H9 (cell line): Measurements from ENCODE around the gene SZRD1. TPM values are rescaled to one million over a fixed set of nuclear protein-coding genes. Genes with fewer than 3 reads are reported as not detected.

ENCODE experiments used
- DNase-seq: peaks from one replicate; pipeline ENCODE4 v3.0.0-alpha.2; 2017
- H2AFZ ChIP-seq: one replicate; pipeline ENCODE4 v1.6.1; 2013; ENCODE audit warnings: mild to moderate bottlenecking, low read length, control low read depth, moderate library complexity
- H2AK5ac ChIP-seq: 2 replicates; pipeline ENCODE4 v1.6.1; 2013; ENCODE audit warnings: low read length, control low read depth, mixed read lengths; ENCODE audit not compliant: insufficient read length
- H2BK120ac ChIP-seq: one replicate; pipeline ENCODE4 v1.6.1; 2013; ENCODE audit warnings: low read depth, mild to moderate bottlenecking, low read length, control low read depth, inconsistent platforms; ENCODE audit not compliant: poor library complexity, severe bottlenecking
- H2BK12ac ChIP-seq: 2 replicates; pipeline ENCODE4 v1.6.1; 2013; ENCODE audit warnings: low read length, control low read depth, mixed read lengths, low read depth; ENCODE audit not compliant: insufficient read length
- H2BK15ac ChIP-seq: 2 replicates; pipeline ENCODE4 v1.6.1; 2013; ENCODE audit warnings: low read depth, low read length, control low read depth
- H2BK20ac ChIP-seq: one replicate; pipeline ENCODE4 v1.6.1; 2013; ENCODE audit warnings: low read depth, mild to moderate bottlenecking, low read length, control low read depth, inconsistent platforms; ENCODE audit not compliant: poor library complexity, severe bottlenecking
- H2BK5ac ChIP-seq: 2 replicates; pipeline ENCODE4 v1.6.1; 2013; ENCODE audit warnings: low read length, control low read depth, mixed read lengths; ENCODE audit not compliant: insufficient read length
- H3K14ac ChIP-seq: 2 replicates; pipeline ENCODE4 v1.6.1; 2013; ENCODE audit warnings: low read length, control low read depth; ENCODE audit not compliant: insufficient read depth
- H3K18ac ChIP-seq: 2 replicates; pipeline ENCODE4 v1.6.1; 2013; ENCODE audit warnings: low read depth, mild to moderate bottlenecking, mixed read lengths, low read length, control low read depth; ENCODE audit not compliant: insufficient read length
- H3K23ac ChIP-seq: 2 replicates; pipeline ENCODE4 v1.6.1; 2013; ENCODE audit warnings: low read length, control low read depth, mixed read lengths, low read depth; ENCODE audit not compliant: insufficient read length
- H3K23me2 ChIP-seq: 2 replicates; pipeline ENCODE4 v1.6.1; 2013; ENCODE audit warnings: low read depth, mild to moderate bottlenecking, mixed read lengths, low read length, control low read depth; ENCODE audit not compliant: insufficient read length, poor library complexity, severe bottlenecking
- H3K27ac ChIP-seq: 2 replicates; pipeline ENCODE4 v1.5.1; 2013; ENCODE audit warnings: low read length, control low read depth, mixed read lengths, low read depth; ENCODE audit not compliant: insufficient read length
- H3K27me3 ChIP-seq: 2 replicates; pipeline ENCODE4 v1.6.1; 2013; ENCODE audit warnings: low read length, control low read depth, inconsistent platforms; ENCODE audit not compliant: insufficient read depth
- H3K4ac ChIP-seq: 2 replicates; pipeline ENCODE4 v1.6.1; 2013; ENCODE audit warnings: low read depth, mild to moderate bottlenecking, control low read depth, inconsistent platforms, low read length, moderate library complexity
- H3K4me1 ChIP-seq: 2 replicates; pipeline ENCODE4 v1.6.1; 2013; ENCODE audit warnings: low read length, control low read depth, inconsistent platforms; ENCODE audit not compliant: insufficient read depth
- H3K4me2 ChIP-seq: 2 replicates; pipeline ENCODE4 v1.6.1; 2013; ENCODE audit warnings: low read length, control low read depth, mixed read lengths; ENCODE audit not compliant: insufficient read length, insufficient read depth
- H3K56ac ChIP-seq: 2 replicates; pipeline ENCODE4 v1.6.1; 2013; ENCODE audit warnings: low read depth, mild to moderate bottlenecking, mixed read lengths, low read length, control low read depth; ENCODE audit not compliant: insufficient read length
- H3K79me1 ChIP-seq: 2 replicates; pipeline ENCODE4 v1.6.1; 2013; ENCODE audit warnings: low read depth, mild to moderate bottlenecking, moderate library complexity, low read length, control low read depth, inconsistent platforms; ENCODE audit not compliant: insufficient read depth, poor library complexity, severe bottlenecking
- H3K79me2 ChIP-seq: 2 replicates; pipeline ENCODE4 v1.6.1; 2013; ENCODE audit warnings: low read length, control low read depth, inconsistent platforms; ENCODE audit not compliant: insufficient read depth
- H3K9ac ChIP-seq: 2 replicates; pipeline ENCODE4 v1.6.1; 2013; ENCODE audit warnings: low read length, control low read depth, mixed read lengths; ENCODE audit not compliant: insufficient read length; ENCODE audit errors: extremely low read depth
- H3K9me3 ChIP-seq: one replicate; pipeline ENCODE4 v1.6.1; 2013; ENCODE audit warnings: low read depth, low read length, inconsistent platforms; ENCODE audit not compliant: control insufficient read depth
- H3T11ph ChIP-seq: one replicate; pipeline ENCODE4 v1.6.1; 2013; ENCODE audit warnings: mild to moderate bottlenecking, low read length, control low read depth, inconsistent platforms
- H4K20me1 ChIP-seq: one replicate; pipeline ENCODE4 v1.6.1; 2013; ENCODE audit not compliant: control insufficient read depth, insufficient read length, insufficient read depth
- H4K5ac ChIP-seq: 2 replicates; pipeline ENCODE4 v1.6.1; 2013; ENCODE audit warnings: low read depth, mild to moderate bottlenecking, mixed read lengths, low read length, control low read depth; ENCODE audit not compliant: insufficient read length
- H4K8ac ChIP-seq: replicated peaks from 2 replicates; pipeline ENCODE4 v1.6.1; 2013; ENCODE audit warnings: low read length, control low read depth, mixed read lengths, low read depth; ENCODE audit not compliant: insufficient read length
- H4K91ac ChIP-seq: 2 replicates; pipeline ENCODE4 v1.6.1; 2013; ENCODE audit warnings: low read depth, mild to moderate bottlenecking, moderate library complexity, mixed read lengths, low read length, control low read depth; ENCODE audit not compliant: insufficient read length
- H3K27ac Mint-ChIP-seq, 3 experiments: 2 replicates in 2 of 3; 3 replicates in 1 of 3; pipeline ENCODE4 v1.8.0; 2020 to 2021; ENCODE audit warnings: mixed read lengths in 3 of 3, mild to moderate bottlenecking in 1 of 3, moderate library complexity in 1 of 3
- H3K27me3 Mint-ChIP-seq: 2 replicates; pipeline ENCODE4 v1.8.0; 2021; ENCODE audit warnings: low read depth, mild to moderate bottlenecking, moderate library complexity, mixed read lengths
- H3K36me3 Mint-ChIP-seq, 3 experiments: 2 replicates in 2 of 3; 3 replicates in 1 of 3; pipeline ENCODE4 v1.8.0; 2020 to 2021; ENCODE audit warnings: low read depth in 3 of 3, mixed read lengths in 3 of 3; ENCODE audit not compliant: insufficient read depth in 1 of 3
- H3K4me1 Mint-ChIP-seq, 2 experiments: 2 replicates each; pipeline ENCODE4 v1.8.0; 2020; ENCODE audit warnings: mixed read lengths in 2 of 2
- H3K4me3 Mint-ChIP-seq, 2 experiments: 2 replicates in 1 of 2; 3 replicates in 1 of 2; pipeline ENCODE4 v1.8.0; 2020 to 2021; ENCODE audit warnings: mild to moderate bottlenecking in 2 of 2, mixed read lengths in 2 of 2, moderate library complexity in 1 of 2
- H3K9me3 Mint-ChIP-seq, 2 experiments: 2 replicates in 1 of 2; 3 replicates in 1 of 2; pipeline ENCODE4 v1.8.0; 2020; ENCODE audit warnings: mild to moderate bottlenecking in 2 of 2, mixed read lengths in 2 of 2, moderate library complexity in 1 of 2
- WGBS: extraction: QIAGEN DNeasy Blood & Tissue Kit; methylation state at CpG from one replicate; pipeline ENCODE4 v1.1.7; 2013; ENCODE audit warnings: missing lambda C conversion rate, low lambda C conversion rate, mixed read lengths; ENCODE audit not compliant: insufficient read length; ENCODE audit errors: extremely low coverage; 5-methylcytosine and 5-hydroxymethylcytosine counted together
- long read RNA-seq: library from polyadenylated mRNA; unstranded; transcript quantifications from one replicate; pipeline ENCODE4 v2.0.0, GENCODE V29; 2020
- total RNA-seq: library from RNA; stranded (reverse); gene quantifications from 2 replicates; pipeline ENCODE4 v1.2.1, GENCODE V29; 2021
- TF ChIP-seq, protein P1 (sequence below): fragments of 200-600 bp; sonication (generic); conservative IDR thresholded peaks from 3 replicates; pipeline ENCODE4 v1.8.0; 2021; ENCODE audit warnings: antibody characterized with exemption, mild to moderate bottlenecking

Gene SZRD1, protein sequence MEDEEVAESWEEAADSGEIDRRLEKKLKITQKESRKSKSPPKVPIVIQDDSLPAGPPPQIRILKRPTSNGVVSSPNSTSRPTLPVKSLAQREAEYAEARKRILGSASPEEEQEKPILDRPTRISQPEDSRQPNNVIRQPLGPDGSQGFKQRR
- total RNA-seq: 118 and 119 TPM in 2 replicates
- long read RNA-seq, transcript SZRD1-201 (4 exons, 3,636 nt): minor isoform, 43 of 253 reads
- long read RNA-seq, transcript SZRD1-203 (4 exons, 892 nt): minor isoform, 26 of 253 reads
- long read RNA-seq, transcript SZRD1-210 (3 exons, 3,401 nt): minor isoform, 66 of 253 reads
- long read RNA-seq, transcript SZRD1-202 (3 exons, 3,447 nt): major isoform, 80 of 253 reads
- long read RNA-seq, partial matches to known transcripts: 11 of 253 reads
- long read RNA-seq, other reads (novel, unspliced or antisense): 26 of 253 reads

- no peak within 1 kb of the TSS for H4K5ac ChIP-seq
- no peak within 1 kb of the TSS for H2BK20ac ChIP-seq
- no peaks in the 10 kb centered on the region; a peak in 2 of 5 replicates for H3K9me3 Mint-ChIP-seq
- no peak within 1 kb of the TSS for H3K56ac ChIP-seq
- no peaks in the 10 kb centered on the region for H4K20me1 ChIP-seq
- peaks cover 3% of the 10 kb centered on the region for H3K79me1 ChIP-seq
- H3K4me1 Mint-ChIP-seq: peaks cover 8 to 18% of the 10 kb centered on the region in 2 experiments
- peak within 1 kb of the TSS; percentile 71 for H2AFZ ChIP-seq
- H3K27ac Mint-ChIP-seq: peak within 1 kb of the TSS; percentile 98 to 99 (median 99)
- no peak within 1 kb of the TSS for H3K23ac ChIP-seq
- peaks cover 9% of the 10 kb centered on the region for H3K23me2 ChIP-seq
- H3K27me3 Mint-ChIP-seq: peaks cover 7% of the 10 kb centered on the region
- no peaks in the 10 kb centered on the region for H3K4me1 ChIP-seq
- H3K4me3 Mint-ChIP-seq: peak within 1 kb of the TSS; percentile 95 to 96
- peak within 1 kb of the TSS; percentile 51 for H4K91ac ChIP-seq
- peak within 1 kb of the TSS; percentile 21 for H2BK5ac ChIP-seq
- TF ChIP-seq, protein P1, sequence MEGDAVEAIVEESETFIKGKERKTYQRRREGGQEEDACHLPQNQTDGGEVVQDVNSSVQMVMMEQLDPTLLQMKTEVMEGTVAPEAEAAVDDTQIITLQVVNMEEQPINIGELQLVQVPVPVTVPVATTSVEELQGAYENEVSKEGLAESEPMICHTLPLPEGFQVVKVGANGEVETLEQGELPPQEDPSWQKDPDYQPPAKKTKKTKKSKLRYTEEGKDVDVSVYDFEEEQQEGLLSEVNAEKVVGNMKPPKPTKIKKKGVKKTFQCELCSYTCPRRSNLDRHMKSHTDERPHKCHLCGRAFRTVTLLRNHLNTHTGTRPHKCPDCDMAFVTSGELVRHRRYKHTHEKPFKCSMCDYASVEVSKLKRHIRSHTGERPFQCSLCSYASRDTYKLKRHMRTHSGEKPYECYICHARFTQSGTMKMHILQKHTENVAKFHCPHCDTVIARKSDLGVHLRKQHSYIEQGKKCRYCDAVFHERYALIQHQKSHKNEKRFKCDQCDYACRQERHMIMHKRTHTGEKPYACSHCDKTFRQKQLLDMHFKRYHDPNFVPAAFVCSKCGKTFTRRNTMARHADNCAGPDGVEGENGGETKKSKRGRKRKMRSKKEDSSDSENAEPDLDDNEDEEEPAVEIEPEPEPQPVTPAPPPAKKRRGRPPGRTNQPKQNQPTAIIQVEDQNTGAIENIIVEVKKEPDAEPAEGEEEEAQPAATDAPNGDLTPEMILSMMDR: no peak
- no peaks in the 10 kb centered on the region for H3K9me3 ChIP-seq
- H2BK15ac ChIP-seq: no peak within 1 kb of the TSS
- no peak within 1 kb of the TSS for H4K8ac ChIP-seq
- H3K27me3 ChIP-seq: no peaks in the 10 kb centered on the region
- H2BK120ac ChIP-seq: no peak within 1 kb of the TSS
- peak within 1 kb of the TSS; percentile 82 for H3K9ac ChIP-seq
- peak within 1 kb of the TSS; percentile 89 for H3K14ac ChIP-seq
- H3K27ac ChIP-seq: peak within 1 kb of the TSS; percentile 32
- peak; percentile 99 for DNase-seq
- peak within 1 kb of the TSS; percentile 86 for H3K18ac ChIP-seq
- no CpG with 5 or more reads among the region's 24 CpGs for WGBS
- peaks cover 29% of the 10 kb centered on the region for H3K79me2 ChIP-seq
- H3K4me2 ChIP-seq: peak within 1 kb of the TSS; percentile 86
- H2AK5ac ChIP-seq: no peak within 1 kb of the TSS
- peaks cover 0 to 3% (median 0%) of the 10 kb centered on the region in 3 experiments; a peak in 2 of 7 replicates for H3K36me3 Mint-ChIP-seq
- H3K4ac ChIP-seq: no peak within 1 kb of the TSS; the same call in 1 of the 2 replicates
- H2BK12ac ChIP-seq: no peak within 1 kb of the TSS
- H3T11ph ChIP-seq: no peak within 1 kb of the TSS
Observed at GRCh38 chr1:16366722-16367257, at the start of gene SZRD1. Gene SZRD1 (plus strand): TSS chr1:16367242. CDS start chr1:16367258, 16 bp downstream.
